A549 (cell line): ENCODE data around the gene SH3RF3. TPM values are rescaled to one million over a fixed set of nuclear protein-coding genes. Genes with fewer than 3 reads are reported as not detected.

Source experiments
- ATAC-seq, 2 experiments: fragments of 200-7000 bp in 1 of 2; fragments of >200 bp in 1 of 2; cut with Nextera tagmentation in 1 of 2; cut with Tn5 transposase in 1 of 2; 3 replicates each; pipeline versions ENCODE4 v1.8.0 to v1.9.1; 2018 to 2020; ENCODE audit warnings: mild to moderate bottlenecking in 1 of 2, moderate library complexity in 1 of 2
- CTCF ChIA-PET: fragments of 300-600 bp; sonication (Branson Sonifier 250); formaldehyde crosslinking; extraction: SDS; loops from one replicate; lab custom pipeline; 2021; ENCODE audit warnings: antibody characterized with exemption, inconsistent platforms; lab: Yijun Ruan, JAX
- POLR2A ChIA-PET: fragments of 350-600 bp; formaldehyde crosslinking; extraction: SDS; loops from one replicate; lab custom pipeline; 2021; ENCODE audit warnings: antibody characterized with exemption, inconsistent platforms; lab: Yijun Ruan, JAX
- DNase-seq, 2 experiments: peaks; one replicate each; pipeline versions ENCODE4 v3.0.0 to v3.0.0-alpha.2; 2011 to 2016; ENCODE audit warnings: low read depth in 1 of 2, low spot score in 1 of 2
- FAIRE-seq: peaks from 2 replicates; lab custom pipeline; 2011; peaks lifted over from hg19 to GRCh38; lab: Jason Lieb, UNC
- H3K27ac ChIP-seq, 2 experiments: fragments of >200 bp; sonication (Bioruptor Twin); formaldehyde crosslinking; 3 replicates each; pipeline ENCODE4 v1.5.1; 2016 to 2017
- H3K4me1 ChIP-seq: fragments of >200 bp; sonication (Bioruptor Twin); formaldehyde crosslinking; 3 replicates; pipeline ENCODE4 v1.6.1; 2016
- H3K4me2 ChIP-seq: fragments of >200 bp; sonication (Bioruptor Twin); formaldehyde crosslinking; 3 replicates; pipeline ENCODE4 v1.6.1; 2016
- H3K4me3 ChIP-seq: fragments of >200 bp; sonication (Bioruptor Twin); formaldehyde crosslinking; 3 replicates; pipeline ENCODE4 v1.5.1; 2016
- H3K9me3 ChIP-seq: fragments of >200 bp; sonication (Bioruptor Twin); formaldehyde crosslinking; 3 replicates; pipeline ENCODE4 v1.6.1; 2016
- CEBPB ChIP-seq, 2 experiments: fragments of >200 bp in 1 of 2; sonication (Bioruptor Twin) in 1 of 2; formaldehyde crosslinking in 1 of 2; IDR thresholded peaks; 2 replicates each; pipeline ENCODE4 v1.6.1; 2012 to 2016
- CTCF ChIP-seq: fragments of >200 bp; sonication (Bioruptor Twin); formaldehyde crosslinking; IDR thresholded peaks from 3 replicates; pipeline ENCODE4 v1.5.1; 2016
- FOSB ChIP-seq: fragments of 250-450 bp; sonication (Bioruptor Pico); IDR thresholded peaks from 2 replicates; pipeline ENCODE4 v1.5.0; 2020; ENCODE audit warnings: mild to moderate bottlenecking, moderate library complexity
- FOSL2 ChIP-seq, 2 experiments: fragments of 450-650 bp in 1 of 2; fragments of >200 bp in 1 of 2; sonication (Bioruptor Twin) in 1 of 2; formaldehyde crosslinking; IDR thresholded peaks; 2 replicates each; pipeline versions ENCODE4 v1.5.0 to v1.6.1; 2016 to 2020; ENCODE audit warnings: mild to moderate bottlenecking in 1 of 2, moderate library complexity in 1 of 2
- KDM5A ChIP-seq: fragments of 200-600 bp; sonication (generic); IDR thresholded peaks from 2 replicates; pipeline ENCODE4 v1.6.1; 2016; ENCODE audit warnings: antibody characterized with exemption, mild to moderate bottlenecking
- NFE2L2 ChIP-seq: fragments of 150-350 bp; conservative IDR thresholded peaks from 2 replicates; pipeline ENCODE4 v1.6.1; 2014; ENCODE audit warnings: low read length
- NPAS2 ChIP-seq: fragments of 250-450 bp; sonication (Bioruptor Pico); IDR thresholded peaks from 2 replicates; pipeline ENCODE4 v1.8.0; 2022; ENCODE audit warnings: mild to moderate bottlenecking, moderate library complexity, borderline replicate concordance
- RAD21 ChIP-seq, 2 experiments: fragments of >200 bp in 1 of 2; sonication (Bioruptor Twin) in 1 of 2; formaldehyde crosslinking in 1 of 2; IDR thresholded peaks in 1 of 2; conservative IDR thresholded peaks in 1 of 2; 2 replicates in 1 of 2; 3 replicates in 1 of 2; pipeline ENCODE4 v1.6.1; 2012 to 2018; ENCODE audit warnings: inconsistent platforms in 1 of 2
- RARB ChIP-seq: fragments of 250-450 bp; sonication (Bioruptor Pico); IDR thresholded peaks from 2 replicates; pipeline ENCODE4 v1.8.0; 2021; ENCODE audit warnings: mild to moderate bottlenecking, moderate library complexity
- RCOR1 ChIP-seq: fragments of 150-350 bp; IDR thresholded peaks from 2 replicates; pipeline ENCODE4 v1.6.1; 2014; ENCODE audit warnings: antibody characterized with exemption, low read length, low read depth
- RNF2 ChIP-seq: fragments of 200-600 bp; sonication (generic); IDR thresholded peaks from 2 replicates; pipeline ENCODE4 v1.6.1; 2016; ENCODE audit warnings: low read depth, mild to moderate bottlenecking, antibody characterized with exemption, moderate library complexity, borderline replicate concordance
- SMC3 ChIP-seq: fragments of >200 bp; sonication (Bioruptor Twin); formaldehyde crosslinking; IDR thresholded peaks from 3 replicates; pipeline ENCODE4 v1.6.1; 2018; ENCODE audit warnings: inconsistent platforms
- USF2 ChIP-seq: fragments of 450-650 bp; IDR thresholded peaks from 2 replicates; pipeline ENCODE4 v1.6.1; 2014; ENCODE audit warnings: antibody characterized with exemption
- WGBS: methylation state at CpG from one replicate; pipeline ENCODE4 v1.1.6; 2017; ENCODE audit errors: missing lambda C conversion rate; 5-methylcytosine and 5-hydroxymethylcytosine counted together
- polyA plus RNA-seq, 4 experiments: library from polyadenylated mRNA; depleted of rRNA in 3 of 4; stranded (reverse); fragments of >200 nt; fragmentation: RNase III in 1 of 4; extraction: RNeasy Plus Mini Kit Qiagen cat#74134 plus additional on column Dnase treatment in 1 of 4; gene quantifications; 2 replicates in 3 of 4; 3 replicates in 1 of 4; pipeline ENCODE4 v1.2.3, GENCODE V29; 2011 to 2017

SH3RF3 gene
- polyA plus RNA-seq, 2 of the 4 experiments (the other 2 are of a cell fraction): 0.04 to 0.21 TPM

- TF ChIP-seq CTCF (no peak), RARB (CRISPR knock-in tag) (no peak), RNF2 (no peak), NFE2L2 (no peak), CEBPB (IDR thresholded peaks at IDR 0.05) (no peak)
- TF ChIP-seq, all 56 proteins: peak for 0
Measured at GRCh38 chr2:109141006-109141600, 12.1 kb downstream of the SH3RF3 start (continued).

- CTCF ChIA-PET: interaction anchor here (1.2 to 1.6 kb wide), 2 partner anchors 368 to 405 kb away, joined by 3 to 4 read pairs; no protein-coding TSS in a partner anchor
- POLR2A ChIA-PET: no interaction called here
- FAIRE-seq: no peak
- no peak for DNase-seq
- H3K4me3 ChIP-seq: no peak overlapping the region
- H3K9me3 ChIP-seq: no peaks in the 10 kb centered on the region
- H3K4me1 ChIP-seq: no peaks in the 10 kb centered on the region
- no peak overlapping the region for H3K27ac ChIP-seq
- ATAC-seq: no peak
- 49% methylated on average over 8 of the region's 8 CpGs for whole genome bisulfite sequencing
- H3K4me2 ChIP-seq: no peak overlapping the region
- TF ChIP-seq KDM5A (no peak), SMC3 (no peak)
Measured at GRCh38 chr2:109141727-109142283, 12.8 kb downstream of the SH3RF3 start.

GRCh38 chr2:109142416-109143210, 13.6 kb downstream of the SH3RF3 start:
- TF ChIP-seq NPAS2 (CRISPR knock-in tag): no peak
- no peak for TF ChIP-seq FOSL2 (IDR thresholded peaks at IDR 0.05)
- TF ChIP-seq FOSL2 (CRISPR knock-in tag; IDR thresholded peaks at IDR 0.05): no peak
- no peak for TF ChIP-seq USF2
- no peak for TF ChIP-seq FOSB (CRISPR knock-in tag)
- no peak for TF ChIP-seq RCOR1
- no peak for TF ChIP-seq RAD21 (conservative IDR thresholded peaks at IDR 0.05 in 1 of 2, IDR thresholded peaks at IDR 0.05 in 1 of 2)
- ATAC-seq (no peak), FAIRE-seq (no peak), DNase-seq (no peak)
- no peak overlapping the region for H3K4me3 ChIP-seq
- WGBS: 31% methylated on average over 15 of the region's 16 CpGs
- no peaks in the 10 kb centered on the region for H3K4me1 ChIP-seq
- no peak overlapping the region for H3K27ac ChIP-seq
- ChIA-PET CTCF (interaction anchor here (1.2 to 1.6 kb wide), 2 partner anchors 368 to 404 kb away, joined by 3 to 4 read pairs; no protein-coding TSS in a partner anchor), POLR2A (no interaction called here)
- H3K4me2 ChIP-seq: no peak overlapping the region
- H3K9me3 ChIP-seq: no peaks in the 10 kb centered on the region
